GM18858 (cell line): Measurements from ENCODE around the gene SLC2A9.

Experiments
- ATAC-seq: cut with Tn5 transposase; IDR thresholded peaks from one replicate; pipeline ENCODE4 v1.9.1; 2021; ENCODE audit not compliant: unreplicated experiment

SLC2A9 gene

DNA sequence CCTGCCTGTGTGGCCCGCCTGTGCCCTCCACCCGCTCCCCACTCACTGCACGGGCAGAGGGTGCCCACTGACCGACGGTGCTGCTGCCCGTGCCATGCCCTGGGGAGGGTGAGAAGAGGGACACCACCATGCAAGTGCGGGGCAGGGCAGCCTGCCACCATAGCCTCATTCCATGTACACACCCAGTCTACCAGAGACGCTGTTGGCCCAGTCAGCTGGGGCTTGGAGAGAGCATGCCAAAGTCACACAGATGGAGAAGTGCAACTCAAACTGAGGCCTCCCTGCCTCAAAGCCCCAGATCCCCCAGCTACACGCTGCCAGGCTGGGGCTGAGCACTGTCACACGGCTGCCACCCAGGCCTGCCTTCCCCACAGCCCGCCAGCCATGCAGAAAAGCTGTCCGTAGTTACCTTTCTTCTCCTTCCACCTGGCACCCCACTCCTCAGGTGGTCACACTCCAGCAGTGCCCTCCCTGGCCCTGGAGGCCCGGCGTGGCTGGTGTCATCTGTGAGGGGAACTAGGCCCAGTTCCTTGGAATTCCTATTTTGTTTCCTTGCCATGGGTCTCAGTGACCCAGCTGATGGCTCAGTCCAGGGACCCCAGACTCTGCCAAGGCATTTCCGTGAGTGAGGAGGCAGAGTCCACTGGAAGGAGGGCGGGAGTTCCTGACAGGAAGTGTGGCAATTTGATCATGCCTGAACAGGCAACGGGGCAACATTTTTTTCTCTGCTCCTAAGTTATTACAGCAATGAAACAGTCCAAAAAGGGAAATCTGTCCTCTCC, at the start of gene SLC2A9:
SLC2A9 (minus strand) TSS at position 627 of the 782 bp plus-strand sequence; CDS start at position 559, 68 bp downstream.
- no peak for ATAC-seq

DNA sequence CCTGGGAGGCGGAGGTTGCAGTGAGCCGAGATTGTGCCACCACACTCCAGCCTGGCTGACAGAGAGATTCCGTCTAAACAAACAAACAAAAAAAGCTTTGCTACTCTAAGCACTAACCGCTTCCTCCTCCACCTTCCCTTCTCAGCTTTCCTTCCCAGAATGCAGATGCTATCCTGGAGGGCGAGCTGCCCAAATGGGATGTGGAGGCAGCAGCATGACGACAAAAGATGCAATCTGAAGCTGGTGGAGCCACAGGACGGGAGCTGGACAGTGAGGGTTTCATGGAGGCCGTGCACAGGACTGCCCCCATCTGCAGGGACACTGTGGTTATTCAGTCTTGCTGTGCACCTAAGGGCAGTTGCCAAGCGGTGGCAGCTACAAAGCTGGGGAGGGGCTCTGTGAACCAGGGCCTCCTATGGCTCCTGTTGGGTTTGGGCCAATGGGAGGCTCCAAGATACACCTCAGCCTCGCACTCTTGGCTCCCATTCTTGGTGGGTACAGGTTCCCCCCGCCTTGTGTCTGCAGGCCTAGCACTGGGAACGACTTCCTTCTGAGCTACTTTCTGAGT, 47.9 kb upstream of the SLC2A9 start:
- no peak for ATAC-seq

DNA sequence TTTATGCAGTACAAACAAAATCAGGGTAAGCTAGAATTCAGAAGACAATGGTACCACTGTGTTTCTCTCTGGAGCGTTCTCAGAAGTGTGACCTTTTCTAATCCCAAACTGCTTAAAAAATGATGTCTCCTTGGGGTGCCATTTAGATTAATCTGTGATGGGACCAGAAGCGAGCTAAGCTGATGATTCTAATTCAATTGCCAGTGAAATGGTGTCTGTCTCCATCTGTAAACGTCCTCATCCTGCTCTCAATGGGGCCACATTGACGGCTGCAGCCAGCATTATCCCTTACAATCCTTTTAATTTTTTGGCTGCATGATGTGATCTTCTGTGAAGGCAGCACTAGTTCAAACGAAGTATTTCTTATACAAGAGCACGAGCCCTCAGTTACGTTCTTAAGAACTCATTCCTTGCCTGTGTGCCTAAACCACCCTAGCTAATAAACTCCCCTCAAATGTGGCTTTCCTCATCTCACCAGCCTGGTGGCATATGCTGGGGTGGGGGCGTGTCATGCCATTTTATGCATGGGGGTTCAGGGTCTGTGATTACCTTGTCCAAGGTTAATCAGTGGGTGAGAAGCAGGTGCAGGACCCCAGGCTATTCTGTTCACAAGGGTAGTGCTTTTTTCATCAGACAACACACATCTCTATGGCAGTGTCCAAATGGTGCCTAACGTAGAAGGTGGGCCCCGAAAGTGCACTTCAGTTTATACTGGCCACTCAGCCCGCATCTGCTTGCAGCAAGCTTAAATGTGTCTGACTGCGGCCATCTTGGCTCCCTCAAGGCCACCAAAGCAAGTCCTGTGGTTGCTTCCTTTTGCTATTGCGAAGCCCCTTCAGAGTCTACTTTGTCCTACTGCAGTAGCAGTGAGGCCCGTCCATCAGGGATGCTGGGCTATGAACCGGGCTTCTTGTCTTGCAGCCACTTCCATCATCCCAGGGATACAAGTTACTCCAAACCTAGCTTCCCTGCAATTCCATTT, 45.7 kb upstream of the SLC2A9 start:
- ATAC-seq, result no peak

DNA sequence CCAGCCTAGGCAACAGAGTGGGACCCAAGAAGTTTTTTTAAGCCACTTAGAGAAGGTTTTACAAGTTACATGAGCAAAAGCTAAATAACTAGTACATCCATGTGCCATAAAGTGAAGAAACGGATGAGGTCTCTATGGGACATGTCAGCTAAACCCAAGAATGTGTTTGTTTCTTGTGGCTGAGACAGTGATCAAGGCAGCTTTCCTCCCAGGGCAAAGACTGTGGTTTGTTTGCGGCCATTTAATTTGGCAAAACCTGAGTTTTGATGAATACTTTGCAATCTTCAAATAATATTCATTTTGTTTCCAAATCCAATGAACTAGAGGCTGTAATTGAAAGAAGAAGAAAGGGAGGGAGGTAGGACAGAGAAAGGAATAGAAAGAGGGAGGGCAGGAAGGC, 44.9 kb upstream of the SLC2A9 start:
- no peak for ATAC-seq

DNA sequence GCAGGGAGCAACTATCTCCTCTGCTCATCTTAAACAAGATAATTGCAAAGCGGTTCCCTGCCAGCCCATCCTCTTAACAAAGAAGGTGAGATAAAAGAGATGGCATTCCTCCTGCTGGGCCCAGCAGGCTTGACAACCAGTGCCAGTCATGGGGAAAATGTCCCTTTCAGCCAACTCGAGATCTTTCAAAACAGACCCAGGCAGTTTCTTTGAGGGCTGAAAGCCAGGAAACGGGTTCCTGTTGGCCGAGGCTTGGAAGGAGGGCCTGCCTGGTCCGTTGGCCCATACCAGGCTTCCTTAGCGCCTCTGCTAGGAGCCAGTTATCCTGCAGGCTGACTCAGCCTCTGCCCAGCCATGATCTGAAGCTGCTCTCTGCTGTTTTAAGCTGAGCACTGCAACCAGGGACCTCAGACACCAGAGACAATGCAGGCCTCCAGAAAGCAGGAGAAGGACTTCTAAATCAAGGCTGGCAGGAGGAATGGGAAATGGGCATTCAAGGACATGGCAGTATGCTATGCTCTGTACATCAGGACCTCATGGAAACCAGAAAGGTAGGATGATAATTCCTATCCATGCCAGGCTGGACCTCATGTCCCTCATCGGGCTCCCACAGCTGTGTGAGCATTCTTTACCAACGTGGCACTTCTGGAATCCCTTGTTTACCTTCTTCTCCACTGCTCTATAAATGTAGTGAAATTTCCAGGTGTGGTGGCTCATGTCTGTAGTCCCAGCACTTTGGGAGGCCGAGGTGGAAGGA, 42.4 kb upstream of the SLC2A9 start:
- no peak for ATAC-seq

DNA sequence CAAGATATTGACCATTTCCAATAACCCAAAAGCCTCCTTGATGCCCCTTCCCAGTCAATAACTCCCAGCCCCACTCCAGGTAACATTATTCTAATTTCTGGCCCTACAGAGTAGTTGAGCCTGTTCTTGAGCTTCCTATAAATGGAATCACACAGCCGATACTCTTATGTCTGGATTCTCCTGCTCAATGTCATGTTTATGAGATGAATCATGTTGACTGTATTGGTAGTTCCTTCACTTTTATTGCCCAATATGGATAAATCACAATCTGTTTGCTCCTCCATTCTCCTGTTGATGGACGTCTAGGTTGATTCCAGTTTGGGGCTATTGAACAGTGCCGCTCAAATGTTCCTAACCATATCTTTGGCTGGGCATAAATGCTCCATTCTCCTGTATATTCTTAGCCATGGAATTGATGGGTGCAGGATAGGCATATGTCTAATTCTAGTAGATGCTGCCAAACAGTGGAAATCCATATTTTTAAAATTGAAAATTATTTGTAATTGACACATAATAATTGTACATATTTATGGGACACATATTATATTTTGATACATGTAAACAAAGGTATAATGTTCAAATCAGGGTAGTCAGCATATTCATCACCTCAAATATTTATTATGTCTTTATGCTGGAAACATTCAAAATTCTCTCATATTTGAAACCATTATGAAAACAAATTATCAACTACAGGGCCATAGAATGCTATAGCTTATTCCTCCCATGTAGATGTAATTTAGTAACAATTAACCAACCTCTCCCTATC, 40.5 kb upstream of the SLC2A9 start:
- ATAC-seq, result no peak

DNA sequence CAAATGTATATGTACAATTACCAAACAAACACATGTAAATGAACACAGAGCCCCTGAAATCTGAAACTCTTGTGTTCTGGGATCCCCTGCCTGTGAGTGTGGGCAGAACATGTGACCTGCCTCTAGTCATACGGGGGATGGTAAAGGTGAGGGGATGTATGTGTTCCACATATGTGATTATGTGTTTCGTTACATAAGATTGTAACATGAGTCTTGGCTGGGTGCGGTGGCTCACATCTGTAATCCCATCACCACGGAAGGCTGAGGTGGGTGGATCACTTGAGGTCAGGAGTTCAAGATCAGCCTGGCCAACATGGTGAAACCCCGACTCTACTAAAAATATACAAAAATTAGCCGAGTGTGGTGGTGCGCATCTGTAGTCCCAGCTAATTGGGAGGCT, 37.1 kb upstream of the SLC2A9 start:
- ATAC-seq, result no peak

DNA sequence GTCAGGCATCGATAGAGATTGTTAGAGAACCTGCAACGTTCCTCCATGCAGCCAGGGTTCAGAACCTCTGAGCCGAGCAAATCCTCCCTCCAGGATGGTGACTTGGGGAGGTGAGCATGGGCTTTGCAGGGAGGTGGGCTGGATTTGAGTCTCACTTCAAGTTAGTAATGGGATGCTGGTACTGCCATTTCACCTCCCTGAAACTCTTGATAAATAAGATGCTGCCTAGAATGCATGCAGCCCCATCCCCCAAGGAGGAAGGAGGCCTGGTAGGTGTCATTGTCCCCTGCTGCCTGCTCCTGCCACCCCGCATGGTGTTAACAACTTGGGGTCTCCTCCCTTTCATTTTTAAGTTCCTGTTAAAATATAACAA, 35.7 kb upstream of the SLC2A9 start:
- ATAC-seq, result no peak

DNA sequence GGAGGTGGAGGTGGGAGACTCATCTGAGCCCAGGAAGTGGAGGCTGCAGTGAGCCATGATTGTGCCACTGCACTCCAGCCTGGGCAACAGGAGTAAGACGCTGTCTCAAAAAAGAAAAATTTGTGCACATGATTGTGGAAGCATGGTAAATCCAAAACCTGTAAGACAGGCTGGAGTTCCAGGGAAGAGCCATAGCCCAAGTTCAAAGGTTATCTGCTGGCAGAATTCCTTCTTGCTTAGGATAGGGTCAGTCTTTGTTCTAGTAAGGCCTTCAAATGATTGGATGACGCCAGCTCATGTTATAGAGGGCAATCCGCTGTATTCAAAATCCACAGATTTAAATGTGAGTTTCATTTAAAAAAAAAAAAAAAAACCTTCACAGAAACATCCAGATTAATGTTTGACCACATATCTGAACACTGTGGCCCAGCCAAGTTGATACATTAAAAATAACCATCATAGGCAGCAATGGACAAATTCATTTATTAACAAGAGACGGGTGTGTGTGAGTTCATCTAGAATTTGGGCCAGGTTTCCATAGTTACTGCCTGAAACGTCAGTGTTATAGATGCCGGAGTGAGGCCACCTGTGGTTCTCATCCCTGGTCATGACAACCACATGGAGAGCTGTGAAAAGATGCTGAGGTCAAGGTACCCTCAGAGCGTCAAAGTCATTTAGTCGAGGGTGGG, 35.2 kb upstream of the SLC2A9 start:
- no peak for ATAC-seq

DNA sequence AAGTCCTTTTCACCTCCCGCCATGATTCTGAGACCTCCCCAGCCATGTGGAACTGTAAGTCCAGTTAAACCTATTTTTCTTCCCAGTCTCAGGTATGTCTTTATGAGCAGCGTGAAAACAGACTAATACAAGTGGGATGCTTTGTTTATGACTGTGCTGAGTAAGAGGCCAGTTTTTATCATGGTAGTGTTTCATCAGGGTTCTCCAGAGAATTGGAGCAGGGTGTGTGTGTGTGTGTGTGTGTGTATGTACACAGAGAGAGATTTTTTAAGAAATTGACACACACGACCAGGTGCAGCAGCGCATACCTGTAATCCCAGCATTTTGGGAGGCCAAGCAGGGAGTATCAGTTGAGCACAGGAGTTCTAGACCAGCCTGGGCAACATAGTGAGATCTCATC, 34.6 kb upstream of the SLC2A9 start:
- no peak for ATAC-seq

DNA sequence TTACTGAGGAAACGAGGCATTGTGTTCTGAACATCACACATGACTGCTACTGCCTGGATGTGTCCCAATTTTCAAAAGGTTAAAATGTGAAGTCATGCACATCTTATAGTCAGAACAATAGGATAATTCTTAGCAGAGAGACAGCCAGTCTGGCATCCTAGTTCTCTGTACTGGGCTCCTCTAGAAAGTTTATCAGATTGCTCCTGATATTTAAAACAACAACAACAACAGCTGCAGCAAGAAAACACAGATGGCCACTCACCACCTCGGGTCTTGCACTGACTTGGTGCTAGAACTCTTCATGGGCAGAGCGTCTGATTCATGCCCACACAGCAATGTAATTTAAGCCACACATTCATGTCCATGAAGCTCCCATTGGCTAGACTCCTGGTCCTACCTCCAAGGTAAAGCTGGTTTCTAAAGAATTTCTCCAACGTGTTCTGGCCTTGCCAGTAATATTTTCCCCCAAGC, 33.3 kb upstream of the SLC2A9 start:
- ATAC-seq, result no peak

DNA sequence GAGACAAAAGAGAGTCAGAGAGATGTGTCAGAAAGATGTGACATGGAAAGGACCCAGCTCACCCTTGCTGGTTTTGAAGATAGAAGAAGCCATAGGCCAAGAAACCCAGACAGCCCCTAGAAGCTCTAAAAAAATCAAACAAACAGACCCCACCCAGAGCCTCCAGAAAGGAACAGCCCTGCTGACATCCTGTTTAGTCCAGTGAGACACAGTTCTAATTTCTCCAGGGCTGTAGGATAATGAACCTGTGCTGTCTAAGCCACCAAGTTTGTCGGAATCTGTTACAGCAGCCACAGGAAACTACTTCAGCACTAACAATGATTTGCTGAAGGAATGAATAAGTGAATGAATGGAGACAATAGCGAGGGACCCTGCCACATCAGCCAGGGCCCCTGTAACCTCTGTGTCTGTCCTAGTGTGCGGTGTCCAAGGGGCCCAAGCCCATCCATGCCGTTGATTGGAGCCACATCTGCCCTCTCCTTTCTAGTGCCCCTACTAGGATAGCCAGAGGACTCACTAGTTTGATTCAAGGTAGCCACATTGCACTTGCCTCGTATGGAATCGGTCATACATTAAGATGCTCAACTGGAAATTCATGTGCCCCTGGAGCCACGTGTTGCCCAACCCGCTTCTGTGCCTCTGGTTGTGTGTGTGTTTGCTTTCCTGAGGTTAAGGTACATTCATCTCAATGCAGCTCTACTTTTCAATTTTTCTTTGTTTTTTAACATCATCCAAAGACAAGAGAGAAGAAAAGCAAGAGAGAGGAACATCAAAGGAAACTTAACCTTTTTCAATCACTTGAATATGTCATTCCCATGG, 32.5 kb upstream of the SLC2A9 start:
- ATAC-seq, result no peak

DNA sequence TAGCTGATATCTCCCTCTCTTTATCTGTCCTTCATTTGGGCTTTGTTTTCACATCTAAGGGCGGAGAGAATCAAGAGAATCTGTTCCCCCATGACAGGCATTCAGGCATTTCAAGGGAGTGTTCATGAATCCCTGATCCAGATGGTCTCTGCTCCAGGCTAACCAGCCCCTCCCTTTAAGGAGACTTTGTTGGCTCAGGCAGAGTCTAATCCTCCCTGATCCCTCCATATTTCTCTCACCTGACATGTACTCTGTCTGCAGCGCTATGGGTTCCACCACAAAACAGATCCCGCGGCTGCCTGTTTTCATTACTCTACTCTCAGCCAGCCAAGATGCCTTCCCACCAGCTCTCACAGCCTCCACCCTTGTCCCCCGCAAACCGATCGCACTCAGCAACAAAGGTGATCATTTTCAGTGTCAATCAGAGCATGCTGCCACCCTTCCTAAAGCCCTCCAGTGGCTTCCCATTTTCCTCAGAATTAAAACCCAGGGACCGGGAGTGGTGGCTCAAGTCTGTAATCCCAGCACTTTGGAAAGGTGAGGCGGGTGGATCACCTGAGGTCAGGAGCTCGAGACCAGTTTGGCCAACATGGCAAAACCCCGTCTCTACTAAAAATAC, 30.3 kb upstream of the SLC2A9 start:
- no peak for ATAC-seq

DNA sequence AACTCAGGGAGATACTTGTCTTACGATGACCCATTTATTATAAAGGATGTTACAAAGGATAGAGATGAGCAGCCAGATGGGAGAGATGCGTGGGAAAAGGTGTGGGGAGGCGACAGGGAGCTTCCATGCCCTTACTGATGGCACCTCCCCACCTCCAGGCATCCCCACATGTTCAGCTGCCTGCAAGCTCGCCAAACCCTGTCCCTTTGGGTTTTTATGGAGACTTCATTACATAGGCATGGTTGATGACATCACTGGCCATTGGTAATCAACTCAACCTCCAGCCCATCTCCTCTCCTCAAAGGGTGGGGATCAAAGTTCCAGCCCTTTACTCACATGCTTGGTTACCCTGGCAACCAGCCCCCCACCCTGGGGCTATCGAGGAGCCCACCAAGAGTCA, 29.4 kb upstream of the SLC2A9 start:
- ATAC-seq, result no peak

DNA sequence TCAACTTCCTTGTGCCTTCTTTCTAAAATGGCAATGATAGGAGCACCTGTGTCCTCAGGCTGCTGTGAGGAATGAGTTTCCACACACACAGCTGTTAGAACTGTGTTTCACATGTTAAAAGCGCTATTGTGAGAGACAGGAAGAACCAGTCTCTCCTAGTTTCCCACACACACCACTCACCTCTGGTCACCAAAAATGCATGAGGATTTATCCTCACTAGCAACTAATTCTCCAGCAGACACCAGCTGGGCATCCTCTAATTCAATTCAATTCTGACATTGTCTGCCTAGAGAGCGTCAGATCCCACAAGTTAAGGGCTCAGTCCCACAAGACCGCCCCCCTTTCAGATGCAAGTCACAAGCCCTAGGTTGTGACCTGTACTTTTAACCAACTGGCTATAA, 29.0 kb upstream of the SLC2A9 start:
- ATAC-seq, result no peak

DNA sequence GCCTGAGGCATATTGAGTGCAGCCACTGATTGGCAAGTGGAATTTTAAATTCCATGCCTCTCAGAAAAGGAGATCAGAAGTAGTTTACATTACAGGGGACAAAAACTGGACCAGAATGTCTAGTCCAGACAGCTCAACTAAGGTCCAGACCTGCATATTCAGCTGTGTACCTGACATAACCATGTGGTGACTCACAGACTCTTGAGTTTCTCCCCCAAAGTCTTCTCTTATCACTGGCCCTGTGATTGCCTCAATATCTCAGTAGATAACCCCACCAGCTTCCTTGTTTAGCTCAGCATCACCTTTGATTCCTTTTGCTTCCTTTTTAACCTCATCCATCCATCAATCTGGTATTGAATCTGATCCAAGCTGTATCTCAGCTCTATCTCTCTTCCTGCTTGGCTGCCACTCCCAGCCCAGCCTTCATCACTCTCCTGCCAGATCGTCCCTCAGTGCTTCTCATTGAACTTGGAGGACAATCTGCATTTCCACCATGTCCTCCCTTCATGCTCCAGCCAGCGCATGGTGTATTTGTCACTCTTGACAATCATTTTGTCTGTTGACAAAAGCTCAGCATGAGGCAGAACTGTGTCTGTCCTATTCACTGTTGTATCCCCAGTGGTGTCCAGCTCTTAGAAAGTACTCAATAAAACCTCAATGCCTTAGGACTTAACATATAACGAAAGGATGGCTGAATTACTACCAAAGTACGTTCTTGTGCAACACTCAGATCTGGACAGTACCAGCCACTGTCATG, 27.8 kb upstream of the SLC2A9 start:
- no peak for ATAC-seq

DNA sequence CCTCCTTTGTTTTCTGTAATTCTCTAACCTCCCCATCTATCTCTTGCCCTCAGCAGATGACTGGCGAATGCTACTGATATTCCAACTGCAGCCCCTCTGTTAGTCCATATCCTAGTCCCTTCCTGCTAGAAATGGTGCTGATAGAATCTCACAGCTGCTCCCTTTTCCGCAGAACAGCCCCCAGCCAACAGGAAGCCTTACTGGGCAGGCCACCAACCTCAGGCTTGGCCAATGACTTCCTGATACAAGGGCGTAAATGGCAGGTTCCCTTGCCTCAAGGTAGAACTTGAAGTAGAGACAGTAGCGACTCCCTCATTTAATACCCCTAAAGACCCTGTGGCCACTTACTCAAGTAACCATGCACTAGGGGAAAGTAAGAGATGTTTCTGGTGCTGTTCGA, 26.7 kb upstream of the SLC2A9 start:
- ATAC-seq, result no peak

DNA sequence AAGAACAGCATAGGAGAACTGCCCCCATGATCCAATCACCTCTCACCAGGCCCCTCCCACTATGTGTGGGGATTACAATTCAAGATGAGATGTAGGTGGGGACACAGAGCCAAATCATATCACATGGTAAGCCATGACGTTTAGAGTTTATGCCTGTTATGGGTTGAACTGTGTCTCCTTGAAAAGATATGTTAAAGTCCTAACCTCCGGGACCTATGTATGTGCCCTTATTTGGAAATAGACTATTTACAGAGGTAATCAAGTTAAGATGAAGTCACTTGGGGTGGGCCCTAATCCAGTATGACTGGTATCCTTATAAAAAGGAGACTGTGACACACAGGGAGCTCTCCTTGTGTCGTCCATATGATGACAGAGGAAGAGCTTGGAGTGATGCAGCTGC, 25.2 kb upstream of the SLC2A9 start:
- no peak for ATAC-seq
